C4-2B (cell line): ENCODE data around the gene C10orf71.

ENCODE experiments used
- H3K27ac ChIP-seq: fragments of 450-650 bp; 2 replicates; pipeline ENCODE4 v1.5.1; 2017
- CTCF ChIP-seq: fragments of 450-650 bp; conservative IDR thresholded peaks from 2 replicates; pipeline ENCODE4 v1.5.1; 2017; ENCODE audit warnings: mild to moderate bottlenecking
- ZFX ChIP-seq: fragments of 450-650 bp; IDR thresholded peaks from 2 replicates; pipeline ENCODE4 v1.6.1; 2017

The C10orf71 gene

GRCh38 chr10:49323171-49323895 lies 24.4 kb downstream of the C10orf71 start:
- no peak for TF ChIP-seq CTCF
- no peak for TF ChIP-seq ZFX

GRCh38 chr10:49323896-49324270 lies 24.9 kb downstream of the C10orf71 start:
- TF ChIP-seq ZFX (no peak), CTCF (no peak)
- H3K27ac ChIP-seq, result no peak overlapping the region

More at GRCh38 chr10:49323171-49323895, 24.4 kb downstream of the C10orf71 start:
- H3K27ac ChIP-seq, result no peak overlapping the region

GRCh38 chr10:49324711-49325110 lies 25.7 kb downstream of the C10orf71 start:
- no peak overlapping the region for H3K27ac ChIP-seq
- TF ChIP-seq ZFX (no peak), CTCF (no peak; the same call in 1 of the 2 replicates)

GRCh38 chr10:49325131-49325915 lies 26.4 kb downstream of the C10orf71 start:
- TF ChIP-seq CTCF, result no peak
- TF ChIP-seq ZFX, result no peak
- no peak overlapping the region for H3K27ac ChIP-seq

- no peak overlapping the region for H3K27ac ChIP-seq
- TF ChIP-seq CTCF, result no peak
- TF ChIP-seq ZFX, result no peak
These were observed 27.2 kb downstream of the C10orf71 start for GRCh38 chr10:49325916-49326783.

- TF ChIP-seq ZFX (no peak), CTCF (no peak)
- H3K27ac ChIP-seq, result no peak overlapping the region
These were observed 28.3 kb downstream of the C10orf71 start for GRCh38 chr10:49327036-49327813.
